Skeletal muscle cell (primary cell): ENCODE measurements around the gene ZNF791.
"Not testable (repeated sequence)": the region's sequence is repeated elsewhere in the genome, so short reads cannot be mapped to it uniquely, and the experiment has no call there.

ENCODE experiments used
- DNase-seq: peaks from one replicate; pipeline ENCODE4 v3.0.0-alpha.2; 2010; ENCODE audit warnings: low read depth
- H3K4me3 ChIP-seq: 2 replicates; pipeline ENCODE4 v1.5.1; 2011; ENCODE audit warnings: low read depth, mild to moderate bottlenecking, control low read depth, low read length, moderate library complexity

Gene ZNF791

GRCh38 chr19:12610540-12611360 lies at the start of gene ZNF791, which contains the start of gene ZNF490:
Gene ZNF791, plus strand, starts transcription at chr19:12610920. Its CDS starts 160 bp downstream, at chr19:12611080.
Gene ZNF490, minus strand, starts transcription at chr19:12610813. Its CDS starts 133 bp downstream, at chr19:12610680.
- DNase-seq: peak; percentile 88
- peak within 1 kb of the TSS; percentile 90 for H3K4me3 ChIP-seq

GRCh38 chr19:12564016-12564664 lies 46.6 kb upstream of the ZNF791 start:
- peak; percentile 46 for DNase-seq
- no peak overlapping the region for H3K4me3 ChIP-seq

- DNase-seq: not testable (repeated sequence)
Measured at GRCh38 chr19:12566380-12566779, 44.3 kb upstream of the ZNF791 start.

GRCh38 chr19:12567951-12568350 lies 42.8 kb upstream of the ZNF791 start:
- DNase-seq: no peak
- no peak overlapping the region for H3K4me3 ChIP-seq

More at GRCh38 chr19:12566380-12566779, 44.3 kb upstream of the ZNF791 start:
- not testable (repeated sequence) for H3K4me3 ChIP-seq

GRCh38 chr19:12574036-12574435 lies 36.7 kb upstream of the ZNF791 start:
- H3K4me3 ChIP-seq: no peak overlapping the region
- no peak for DNase-seq

- H3K4me3 ChIP-seq: no peak overlapping the region
Measured at GRCh38 chr19:12578641-12579040, 32.1 kb upstream of the ZNF791 start.

GRCh38 chr19:12580180-12580694 lies 30.5 kb upstream of the ZNF791 start:
- DNase-seq: no peak
- H3K4me3 ChIP-seq: no peak overlapping the region

More at GRCh38 chr19:12578641-12579040, 32.1 kb upstream of the ZNF791 start:
- DNase-seq: no peak

- H3K4me3 ChIP-seq: no peak overlapping the region
- DNase-seq: no peak
Measured at GRCh38 chr19:12581100-12581499, 29.6 kb upstream of the ZNF791 start.

- H3K4me3 ChIP-seq: no peak overlapping the region
- DNase-seq: no peak
Measured at GRCh38 chr19:12596485-12596884, 14.2 kb upstream of the ZNF791 start.

- DNase-seq: no peak
- no peak overlapping the region for H3K4me3 ChIP-seq
Measured at GRCh38 chr19:12596927-12597548, 13.7 kb upstream of the ZNF791 start.

- H3K4me3 ChIP-seq: no peak overlapping the region
- no peak for DNase-seq
Measured at GRCh38 chr19:12597594-12597993, 13.1 kb upstream of the ZNF791 start.

GRCh38 chr19:12603714-12604113 lies 7.0 kb upstream of the ZNF791 start:
- no peak for DNase-seq
- H3K4me3 ChIP-seq: no peak overlapping the region

GRCh38 chr19:12606796-12607195 lies 3.9 kb upstream of the ZNF791 start:
- DNase-seq: no peak

GRCh38 chr19:12607631-12608030 lies 3.1 kb upstream of the ZNF791 start:
- DNase-seq: no peak
- H3K4me3 ChIP-seq: no peak overlapping the region

More at GRCh38 chr19:12606796-12607195, 3.9 kb upstream of the ZNF791 start:
- H3K4me3 ChIP-seq: no peak overlapping the region

- peak overlapping the region; percentile 90 for H3K4me3 ChIP-seq
- DNase-seq: peak; percentile 27
Measured at GRCh38 chr19:12611361-12611699, 610 bp downstream of the ZNF791 start.

GRCh38 chr19:12617646-12618045 lies 6.9 kb downstream of the ZNF791 start:
- H3K4me3 ChIP-seq: no peak overlapping the region
- DNase-seq: no peak

GRCh38 chr19:12621253-12622024 lies 10.7 kb downstream of the ZNF791 start:
- H3K4me3 ChIP-seq, DNase-seq: not testable (repeated sequence)

- no peak overlapping the region for H3K4me3 ChIP-seq
- no peak for DNase-seq
Measured at GRCh38 chr19:12623361-12624031, 12.8 kb downstream of the ZNF791 start.

- DNase-seq: no peak
- H3K4me3 ChIP-seq: no peak overlapping the region
Measured at GRCh38 chr19:12626958-12627357, 16.2 kb downstream of the ZNF791 start.
